CD14-positive monocyte (primary cell): ENCODE measurements around the gene WWOX. TPM values are rescaled to one million over a fixed set of nuclear protein-coding genes. Genes with fewer than 3 reads are reported as not detected.

Experiments
- DNase-seq, 3 donors: peaks; one replicate each; pipeline ENCODE4 v3.0.0-alpha.2; 2011 to 2022
- H2AFZ ChIP-seq: 2 replicates; pipeline ENCODE4 v1.6.0; 2012; ENCODE audit warnings: mild to moderate bottlenecking, low read depth, low read length, inconsistent platforms; ENCODE audit not compliant: insufficient read depth, poor library complexity, severe bottlenecking
- H3K27ac ChIP-seq, 2 donors: 1 replicate in 1 of 2; 2 replicates in 1 of 2; pipeline ENCODE4 v1.5.1; 2012 to 2013; ENCODE audit warnings: low read length in 2 of 2, control low read depth in 1 of 2, inconsistent platforms in 1 of 2, low read depth in 1 of 2, mild to moderate bottlenecking in 1 of 2
- H3K27me3 ChIP-seq, 2 donors: one replicate each; pipeline versions ENCODE4 v1.6.0 to v1.6.1; 2011 to 2013; ENCODE audit warnings: low read length in 2 of 2; ENCODE audit not compliant: control insufficient read depth in 2 of 2, insufficient read depth in 2 of 2
- H3K36me3 ChIP-seq, 2 donors: replicated peaks in 1 of 2; 1 replicate in 1 of 2; 2 replicates in 1 of 2; pipeline versions ENCODE4 v1.5.1 to v1.6.1; 2012 to 2013; ENCODE audit warnings: low read length in 2 of 2, control low read depth in 1 of 2, inconsistent platforms in 1 of 2, mild to moderate bottlenecking in 1 of 2; ENCODE audit not compliant: insufficient read depth in 2 of 2, control insufficient read depth in 1 of 2
- H3K4me1 ChIP-seq, 2 donors: 1 replicate in 1 of 2; 2 replicates in 1 of 2; pipeline versions ENCODE4 v1.5.1 to v1.6.1; 2012 to 2013; ENCODE audit warnings: low read length in 2 of 2, control low read depth in 1 of 2, inconsistent platforms in 1 of 2, mild to moderate bottlenecking in 1 of 2, moderate library complexity in 1 of 2; ENCODE audit not compliant: insufficient read depth in 2 of 2, control insufficient read depth in 1 of 2
- H3K4me2 ChIP-seq: replicated peaks from 2 replicates; pipeline ENCODE3; 2012; ENCODE audit warnings: low read length, moderate library complexity, mild to moderate bottlenecking; ENCODE audit not compliant: poor library complexity, severe bottlenecking; ENCODE audit errors: extremely low read depth
- H3K4me3 ChIP-seq, 3 experiments: fragments of 200-600 bp in 1 of 3; sonication (generic) in 1 of 3; replicated peaks in 1 of 3; 1 replicate in 2 of 3; 2 replicates in 1 of 3; pipeline ENCODE4 v1.5.1; 2011 to 2013; ENCODE audit warnings: low read length in 3 of 3, mild to moderate bottlenecking in 3 of 3, control low read depth in 2 of 3, low read depth in 2 of 3, inconsistent platforms in 1 of 3, moderate library complexity in 1 of 3
- H3K79me2 ChIP-seq: 2 replicates; pipeline ENCODE4 v1.6.0; 2012; ENCODE audit warnings: mild to moderate bottlenecking, control low read depth, inconsistent platforms, low read length, moderate library complexity; ENCODE audit not compliant: insufficient read depth
- H3K9ac ChIP-seq: 2 replicates; pipeline ENCODE4 v1.6.0; 2017; ENCODE audit warnings: low read length, mild to moderate bottlenecking; ENCODE audit not compliant: insufficient read depth, poor library complexity, severe bottlenecking
- H3K9me3 ChIP-seq, 2 donors: replicated peaks in 1 of 2; 1 replicate in 1 of 2; 2 replicates in 1 of 2; pipeline versions ENCODE4 v1.5.1 to v1.6.1; 2012 to 2013; ENCODE audit warnings: low read length in 2 of 2, control low read depth in 1 of 2; ENCODE audit not compliant: control insufficient read depth in 1 of 2, insufficient read depth in 1 of 2
- H4K20me1 ChIP-seq: 2 replicates; pipeline ENCODE4 v1.6.0; 2012; ENCODE audit warnings: mild to moderate bottlenecking, low read length, control low read depth, moderate library complexity; ENCODE audit not compliant: insufficient read depth
- H3K27ac Mint-ChIP-seq, 7 donors: one replicate each; pipeline ENCODE4 v1.8.0; 2020; ENCODE audit warnings: mild to moderate bottlenecking in 7 of 7, mixed read lengths in 7 of 7, moderate library complexity in 6 of 7, inconsistent platforms in 2 of 7
- H3K27me3 Mint-ChIP-seq, 3 donors: one replicate each; pipeline ENCODE4 v1.8.0; 2021 to 2022; ENCODE audit warnings: low read depth in 3 of 3, mild to moderate bottlenecking in 3 of 3, mixed read lengths in 3 of 3, moderate library complexity in 3 of 3, inconsistent platforms in 1 of 3
- H3K36me3 Mint-ChIP-seq, 2 donors: one replicate each; pipeline ENCODE4 v1.8.0; 2020; ENCODE audit warnings: mixed read lengths in 2 of 2, inconsistent platforms in 1 of 2, mild to moderate bottlenecking in 1 of 2
- H3K4me1 Mint-ChIP-seq: one replicate; pipeline ENCODE4 v1.8.0; 2020; ENCODE audit warnings: mild to moderate bottlenecking, mixed read lengths
- H3K4me3 Mint-ChIP-seq, 2 donors: one replicate each; pipeline ENCODE4 v1.8.0; 2020; ENCODE audit warnings: mild to moderate bottlenecking in 2 of 2, mixed read lengths in 2 of 2, moderate library complexity in 1 of 2
- H3K9me3 Mint-ChIP-seq, 7 donors: one replicate each; pipeline ENCODE4 v1.8.0; 2020 to 2022; ENCODE audit warnings: mixed read lengths in 7 of 7, mild to moderate bottlenecking in 6 of 7, moderate library complexity in 6 of 7, inconsistent platforms in 2 of 7
- CTCF ChIP-seq: fragments of 200-600 bp; IDR thresholded peaks from one replicate; pipeline ENCODE4 v1.8.0; 2022; ENCODE audit warnings: antibody characterized with exemption, mild to moderate bottlenecking
- WGBS: methylation state at CpG from one replicate; pipeline ENCODE4 v1.1.5; 2013; ENCODE audit warnings: missing lambda C conversion rate; ENCODE audit not compliant: insufficient coverage; 5-methylcytosine and 5-hydroxymethylcytosine counted together
- intact Hi-C, 2 donors: fragments of 100-400 bp; cut with micrococcal nuclease; formaldehyde crosslinking; loops; one replicate each; pipeline versions ENCODE4 v1.15.0 to v1.15.1; 2023
- polyA plus RNA-seq, 3 donors: library from polyadenylated mRNA; depleted of rRNA in 1 of 3; unstranded in 2 of 3; stranded (reverse) in 1 of 3; fragments of 300-500 nt in 2 of 3; fragments of >200 nt in 1 of 3; fragmentation: Illumina TruSeq in 2 of 3; gene quantifications; 1 replicate in 2 of 3; 2 replicates in 1 of 3; pipeline ENCODE4 v1.2.3, GENCODE V29; 2012 to 2021

Gene WWOX
- polyA plus RNA-seq, 3 donors: 4.0 to 7.0 (median 6.3) TPM

DNA sequence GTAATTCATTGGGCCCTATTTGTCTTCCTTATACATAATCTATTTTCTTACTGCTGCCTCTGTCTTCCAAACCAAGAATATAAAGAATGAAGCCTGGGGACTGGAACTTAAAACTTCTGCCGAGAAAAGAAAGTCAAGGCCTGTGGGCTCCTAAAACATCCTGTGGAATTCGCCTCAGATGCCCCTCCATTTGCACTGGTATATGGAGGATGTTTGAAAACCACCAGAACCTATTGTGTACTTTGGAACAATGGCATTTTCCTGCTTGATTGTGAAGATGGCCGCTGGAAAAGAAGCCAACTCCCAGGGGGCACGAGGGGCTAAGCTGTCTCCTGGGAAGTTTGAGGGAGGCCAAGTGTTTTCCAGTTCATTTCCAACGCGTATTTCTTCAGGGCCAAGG, 122.4 kb downstream of the WWOX start:
- H3K4me1 Mint-ChIP-seq: no peaks in the 10 kb centered on the region
- no peak overlapping the region for H3K27ac Mint-ChIP-seq
- no peaks in the 10 kb centered on the region for H3K9me3 ChIP-seq
- H3K27me3 Mint-ChIP-seq: peaks cover 0 to 1% (median 0%) of the 10 kb centered on the region in 3 donors
- no peaks in the 10 kb centered on the region for H3K4me1 ChIP-seq
- H3K9ac ChIP-seq: no peak overlapping the region
- no peak overlapping the region for H3K4me3 Mint-ChIP-seq
- no peaks in the 10 kb centered on the region for H4K20me1 ChIP-seq
- H3K4me3 ChIP-seq: no peak overlapping the region
- H3K27ac ChIP-seq: no peak overlapping the region
- no peak for TF ChIP-seq CTCF
- DNase-seq: no peak
- H2AFZ ChIP-seq: no peak overlapping the region
- no peaks in the 10 kb centered on the region for H3K27me3 ChIP-seq
- no peak overlapping the region for H3K4me2 ChIP-seq
- H3K79me2 ChIP-seq: no peaks in the 10 kb centered on the region
- H3K9me3 Mint-ChIP-seq: no peaks in the 10 kb centered on the region
- WGBS: 69% methylated on average over 3 of the region's 6 CpGs
- intact Hi-C loops: loop anchor here in 1 of 2 donors (5.0 kb wide), 1 partner anchor 50 kb away; no protein-coding TSS in a partner anchor
- no peaks in the 10 kb centered on the region for H3K36me3 Mint-ChIP-seq
- H3K36me3 ChIP-seq: no peaks in the 10 kb centered on the region

- no peak overlapping the region for H2AFZ ChIP-seq
- WGBS: no CpG with 5 or more reads among the region's 2 CpGs
- H3K79me2 ChIP-seq: no peaks in the 10 kb centered on the region
- H3K9me3 ChIP-seq: no peaks in the 10 kb centered on the region
- Mint-ChIP-seq H3K9me3 (peaks cover 0 to 2% (median 0%) of the 10 kb centered on the region in 7 donors), H3K27me3 (peaks cover 0 to 2% (median 1%) of the 10 kb centered on the region in 3 donors), H3K27ac (no peak overlapping the region), H3K36me3 (no peaks in the 10 kb centered on the region), H3K4me3 (no peak overlapping the region), H3K4me1 (no peaks in the 10 kb centered on the region)
- H3K4me1 ChIP-seq: no peaks in the 10 kb centered on the region
- no peak for TF ChIP-seq CTCF
- no peaks in the 10 kb centered on the region for H3K36me3 ChIP-seq
- H3K4me2 ChIP-seq: no peak overlapping the region
- no peak overlapping the region for H3K4me3 ChIP-seq
- DNase-seq: no peak
- no peaks in the 10 kb centered on the region for H3K27me3 ChIP-seq
- no peaks in the 10 kb centered on the region for H4K20me1 ChIP-seq
- intact Hi-C loops: loop anchor here in 1 of 2 donors (5.0 kb wide), 1 partner anchor 52 kb away; no protein-coding TSS in a partner anchor
- no peak overlapping the region for H3K9ac ChIP-seq
- H3K27ac ChIP-seq: no peak overlapping the region
Observed at GRCh38 chr16:78224342-78224741, 124.9 kb downstream of the WWOX start.
